Endothelial cell of umbilical vein (primary cell): Measurements from ENCODE around the gene LANCL3. TPM values are rescaled to one million over a fixed set of nuclear protein-coding genes. Genes with fewer than 3 reads are reported as not detected.

Source experiments
- BruUV-seq: library from RNA; stranded (reverse); fragments of 400-500 nt; replicated peaks from 2 replicates; lab custom pipeline; 2021; lab: Mats Ljungman, UMichigan
- CTCF ChIA-PET: fragments of 300-600, 350-600 bp; sonication (Branson Sonifier 250); formaldehyde crosslinking; loops from one replicate; lab custom pipeline; 2021; ENCODE audit warnings: antibody characterized with exemption, inconsistent platforms; lab: Charles Lee
- POLR2A ChIA-PET: fragments of 300-600, 350-600 bp; sonication (Branson Sonifier 250); formaldehyde crosslinking; loops from one replicate; lab custom pipeline; 2021; ENCODE audit warnings: antibody characterized with exemption, inconsistent platforms; lab: Charles Lee
- DNase-seq: peaks from one replicate; pipeline ENCODE4 v3.0.0-alpha.2; 2011; ENCODE audit warnings: low read depth, low spot score
- FAIRE-seq: peaks from 2 replicates; lab custom pipeline; 2011; peaks lifted over from hg19 to GRCh38; lab: Jason Lieb, UNC
- H2AFZ ChIP-seq: 2 replicates; pipeline ENCODE4 v1.6.0; 2012; ENCODE audit warnings: low read depth, low read length, control low read depth, inconsistent platforms
- H3K27ac ChIP-seq: 2 replicates; pipeline ENCODE4 v1.5.1; 2011; ENCODE audit warnings: low read depth, mild to moderate bottlenecking, control low read depth, low read length, moderate library complexity; ENCODE audit not compliant: insufficient read depth
- H3K27me3 ChIP-seq, 2 experiments: 2 replicates each; pipeline versions ENCODE4 v1.6.0 to v1.6.1; 2011; ENCODE audit warnings: low read length in 2 of 2, mixed read lengths in 1 of 2; ENCODE audit not compliant: control insufficient read depth in 2 of 2, insufficient read depth in 2 of 2
- H3K36me3 ChIP-seq, 2 experiments: 2 replicates in 1 of 2; 3 replicates in 1 of 2; pipeline ENCODE4 v1.5.1; 2011; ENCODE audit warnings: low read length in 2 of 2, mild to moderate bottlenecking in 1 of 2, moderate library complexity in 1 of 2; ENCODE audit not compliant: control insufficient read depth in 2 of 2, insufficient read depth in 2 of 2; ENCODE audit errors: extremely low read depth in 1 of 2
- H3K4me1 ChIP-seq: 3 replicates; pipeline ENCODE4 v1.5.1; 2011; ENCODE audit warnings: mild to moderate bottlenecking, low read length; ENCODE audit not compliant: control insufficient read depth, insufficient read depth; ENCODE audit errors: extremely low read depth
- H3K4me2 ChIP-seq: 2 replicates; pipeline ENCODE4 v1.6.1; 2011; ENCODE audit warnings: low read length, control low read depth, mixed read lengths; ENCODE audit not compliant: insufficient read depth
- H3K4me3 ChIP-seq, 3 experiments: fragments of 200-600 bp in 1 of 3; sonication (generic), shearing (Covaris generic) in 1 of 3; replicated peaks in 1 of 3; 2 replicates each; pipeline ENCODE4 v1.5.1; 2011 to 2016; ENCODE audit warnings: control low read depth in 3 of 3, low read length in 3 of 3, mild to moderate bottlenecking in 2 of 3, inconsistent platforms in 1 of 3, low read depth in 1 of 3, moderate library complexity in 1 of 3; ENCODE audit not compliant: insufficient read depth in 1 of 3
- H3K79me2 ChIP-seq: 2 replicates; pipeline ENCODE4 v1.6.0; 2012; ENCODE audit warnings: low read length, inconsistent platforms; ENCODE audit not compliant: control insufficient read depth, insufficient read depth
- H3K9ac ChIP-seq: replicated peaks from 2 replicates; pipeline ENCODE3; 2011; ENCODE audit warnings: low read length, control low read depth; ENCODE audit not compliant: insufficient read depth; ENCODE audit errors: extremely low read depth
- H3K9me1 ChIP-seq: replicated peaks from 3 replicates; pipeline ENCODE4 v1.6.0; 2011; ENCODE audit warnings: mild to moderate bottlenecking, low read length; ENCODE audit not compliant: control insufficient read depth, insufficient read depth; ENCODE audit errors: extremely low read depth
- H3K9me3 ChIP-seq: replicated peaks from 2 replicates; pipeline ENCODE4 v1.5.1; 2012; ENCODE audit warnings: low read length, inconsistent platforms; ENCODE audit not compliant: control insufficient read depth, insufficient read depth
- H4K20me1 ChIP-seq: replicated peaks from 2 replicates; pipeline ENCODE3; 2011; ENCODE audit warnings: mild to moderate bottlenecking, low read length; ENCODE audit not compliant: control insufficient read depth, insufficient read depth; ENCODE audit errors: extremely low read depth
- CTCF ChIP-seq, 2 donors: IDR thresholded peaks; 1 replicate in 1 of 2; 2 replicates in 1 of 2; pipeline ENCODE4 v1.5.1; 2011; ENCODE audit warnings: low read length in 2 of 2, mild to moderate bottlenecking in 2 of 2, moderate library complexity in 2 of 2, control low read depth in 1 of 2, inconsistent platforms in 1 of 2, low read depth in 1 of 2; ENCODE audit not compliant: insufficient read depth in 1 of 2; ENCODE audit errors: extremely low read depth in 1 of 2
- EZH2 ChIP-seq: IDR thresholded peaks from 2 replicates; pipeline ENCODE4 v1.6.1; 2012; ENCODE audit warnings: borderline replicate concordance, low read depth, mild to moderate bottlenecking, moderate library complexity, low read length, inconsistent platforms; ENCODE audit not compliant: severe bottlenecking
- FOS ChIP-seq: IDR thresholded peaks from 2 replicates; pipeline ENCODE4 v1.6.1; 2011; ENCODE audit warnings: mild to moderate bottlenecking, low read length, moderate library complexity, borderline replicate concordance; ENCODE audit not compliant: insufficient read depth
- GATA2 ChIP-seq: IDR thresholded peaks from 2 replicates; pipeline ENCODE4 v1.7.0; 2011; ENCODE audit warnings: low read depth, mild to moderate bottlenecking, moderate library complexity, mixed read lengths, low read length; ENCODE audit not compliant: insufficient read length, insufficient read depth
- JUN ChIP-seq: IDR thresholded peaks from 2 replicates; pipeline ENCODE4 v1.6.1; 2011; ENCODE audit warnings: borderline replicate concordance, low read depth; ENCODE audit not compliant: insufficient read length, insufficient read depth
- MAX ChIP-seq: IDR thresholded peaks from 2 replicates; pipeline ENCODE4 v1.6.1; 2011; ENCODE audit not compliant: insufficient read depth, insufficient read length
- MYC ChIP-seq: IDR thresholded peaks from one replicate; pipeline ENCODE4 v1.6.1; 2011; ENCODE audit warnings: mild to moderate bottlenecking, low read depth, low read length
- POLR2A ChIP-seq: IDR thresholded peaks from 2 replicates; pipeline ENCODE4 v1.6.1; 2012; ENCODE audit warnings: low read depth, mild to moderate bottlenecking, control low read depth, low read length
- POLR2AphosphoS5 ChIP-seq: IDR thresholded peaks from 2 replicates; pipeline ENCODE4 v1.6.1; 2012; ENCODE audit warnings: low read depth, mild to moderate bottlenecking, control low read depth, low read length, moderate library complexity; ENCODE audit not compliant: insufficient read depth
- dilution Hi-C: fragments of 300-500 bp; cut with MboI; formaldehyde crosslinking; loops from one replicate; pipeline ENCODE4 v1.15.0; 2019; ENCODE audit warnings: low sequenced_read_pairs; ENCODE audit not compliant: extremely low pct_ligation_motif_present
- intact Hi-C: fragments of 100-400 bp; cut with micrococcal nuclease; formaldehyde crosslinking; loops from one replicate; pipeline ENCODE4 v1.10.0; 2022
- polyA plus RNA-seq, 4 experiments: library from polyadenylated mRNA; depleted of rRNA in 3 of 4; stranded (reverse) in 3 of 4; unstranded in 1 of 4; fragments of >200 nt; gene quantifications; 2 replicates each; pipeline versions ENCODE4 v1.2.1 to v1.2.3, GENCODE V29; 2011 to 2012; ENCODE audit warnings: missing spikeins in 1 of 4
- total RNA-seq: library from RNA; stranded (reverse); gene quantifications from 2 replicates; pipeline ENCODE4 v1.2.3, GENCODE V29; 2021

The LANCL3 gene
- total and polyA plus RNA-seq, 2 donors (not counting 3 experiments of a cell fraction or from before 2014, with no cell fraction given): 0.12 to 1.5 TPM

GRCh38 chrX:37714479-37714878, 143.0 kb downstream of the LANCL3 start:
- Histone ChIP-seq H2AFZ (no peak overlapping the region), H3K36me3 (no peaks in the 10 kb centered on the region), H3K4me1 (no peaks in the 10 kb centered on the region), H3K4me3 (no peak overlapping the region), H3K9me1 (no peaks in the 10 kb centered on the region), H3K79me2 (no peaks in the 10 kb centered on the region), H3K27me3 (no peaks in the 10 kb centered on the region), H3K27ac (no peak overlapping the region), H3K4me2 (no peak overlapping the region), H4K20me1 (no peaks in the 10 kb centered on the region), H3K9me3 (no peaks in the 10 kb centered on the region), H3K9ac (no peak overlapping the region)
- no peak for DNase-seq
- no peak for TF ChIP-seq POLR2AphosphoS5
- TF ChIP-seq JUN: no peak
- no peak for TF ChIP-seq GATA2
- TF ChIP-seq CTCF (IDR thresholded peaks at IDR 0.05; ENCODE audit: extremely low read depth in 1 of 2, insufficient read depth in 1 of 2, low read depth in 1 of 2, low read length in 2 of 2): no peak
- no peak for TF ChIP-seq MAX
- no peak for TF ChIP-seq EZH2
- no peak for TF ChIP-seq FOS
- no peak for TF ChIP-seq MYC
- TF ChIP-seq POLR2A: no peak
- ChIA-PET POLR2A (no interaction called here), CTCF (no interaction called here)
- intact Hi-C loops (no loop called here), dilution Hi-C loops (no loop called here)
- FAIRE-seq: no peak
- BruUV-seq: no TSS peak
